GM23338 (cell line): Measurements from ENCODE around the gene CDC14A. TPM values are rescaled to one million over a fixed set of nuclear protein-coding genes. Genes with fewer than 3 reads are reported as not detected.

Experiments used
- ATAC-seq: fragments of 200-7000 bp; cut with Tn5 transposase; 3 replicates; pipeline ENCODE4 v1.9.1; 2020
- DNase-seq: peaks from one replicate; pipeline ENCODE4 v3.0.0-alpha.2; 2015; ENCODE audit warnings: low spot score
- H2AFZ ChIP-seq: fragments of 200-600 bp; sonication (generic); 2 replicates; pipeline ENCODE4 v1.8.0; 2016; ENCODE audit warnings: antibody characterized with exemption, mild to moderate bottlenecking, moderate library complexity
- H3F3A ChIP-seq: fragments of 200-600 bp; sonication (generic); replicated peaks from 2 replicates; pipeline ENCODE4 v1.8.0; 2017; ENCODE audit warnings: antibody characterized with exemption, mixed run types, low read depth
- H3K27ac ChIP-seq: fragments of 200-600 bp; sonication (generic); 2 replicates; pipeline ENCODE4 v1.6.1; 2016; ENCODE audit warnings: low read depth
- H3K27me3 ChIP-seq: fragments of 200-600 bp; sonication (generic); 2 replicates; pipeline ENCODE4 v1.8.0; 2016; ENCODE audit warnings: mild to moderate bottlenecking, mixed run types, moderate library complexity; ENCODE audit not compliant: insufficient read depth
- H3K36me3 ChIP-seq: fragments of 200-600 bp; sonication (generic); 2 replicates; pipeline ENCODE4 v1.8.0; 2016; ENCODE audit warnings: mild to moderate bottlenecking; ENCODE audit not compliant: insufficient read depth
- H3K4me1 ChIP-seq: fragments of 200-600 bp; sonication (generic); 2 replicates; pipeline ENCODE4 v1.8.0; 2016; ENCODE audit warnings: mild to moderate bottlenecking, moderate library complexity; ENCODE audit not compliant: insufficient read depth
- H3K4me2 ChIP-seq: fragments of 200-600 bp; sonication (generic); 2 replicates; pipeline ENCODE4 v1.7.1; 2017; ENCODE audit warnings: mixed run types
- H3K4me3 ChIP-seq: fragments of 200-600 bp; sonication (generic); 2 replicates; pipeline ENCODE4 v1.6.1; 2016; ENCODE audit warnings: mixed run types
- H3K79me2 ChIP-seq: fragments of 200-600 bp; sonication (generic); replicated peaks from 2 replicates; pipeline ENCODE4 v1.8.0; 2017; ENCODE audit warnings: mild to moderate bottlenecking; ENCODE audit not compliant: insufficient read depth
- H3K9me2 ChIP-seq: fragments of 200-600 bp; sonication (generic); 2 replicates; pipeline ENCODE4 v1.8.0; 2017; ENCODE audit not compliant: insufficient read depth
- H4K20me1 ChIP-seq: fragments of 200-600 bp; sonication (generic); replicated peaks from 2 replicates; pipeline ENCODE4 v1.8.0; 2017; ENCODE audit warnings: mild to moderate bottlenecking; ENCODE audit not compliant: insufficient read depth
- H3K27ac Mint-ChIP-seq: 2 replicates; pipeline ENCODE4 v1.8.0; 2020; ENCODE audit warnings: inconsistent platforms, mild to moderate bottlenecking, moderate library complexity, mixed read lengths
- H3K27me3 Mint-ChIP-seq: 3 replicates; pipeline ENCODE4 v1.8.0; 2022; ENCODE audit warnings: low read depth, mild to moderate bottlenecking, moderate library complexity, mixed read lengths, inconsistent platforms; ENCODE audit not compliant: insufficient read depth, poor library complexity
- H3K36me3 Mint-ChIP-seq: 3 replicates; pipeline ENCODE4 v1.8.0; 2021; ENCODE audit warnings: low read depth, mild to moderate bottlenecking, inconsistent platforms, moderate library complexity, mixed read lengths
- H3K4me1 Mint-ChIP-seq: 3 replicates; pipeline ENCODE4 v1.8.0; 2020; ENCODE audit warnings: mild to moderate bottlenecking, inconsistent platforms, mixed read lengths
- H3K4me3 Mint-ChIP-seq: 3 replicates; pipeline ENCODE4 v1.8.0; 2021; ENCODE audit warnings: moderate library complexity, mild to moderate bottlenecking, inconsistent platforms, mixed read lengths
- H3K9me3 Mint-ChIP-seq: 3 replicates; pipeline ENCODE4 v1.8.0; 2020; ENCODE audit warnings: moderate library complexity, mild to moderate bottlenecking, inconsistent platforms, mixed read lengths
- CTCF ChIP-seq, 2 experiments: fragments of 200-600 bp in 1 of 2; sonication (generic) in 1 of 2; conservative IDR thresholded peaks; 2 replicates each; pipeline versions ENCODE4 v1.5.1 to v1.6.1; 2016 to 2017; ENCODE audit warnings: antibody characterized with exemption in 2 of 2, low read depth in 2 of 2, mild to moderate bottlenecking in 2 of 2, moderate library complexity in 1 of 2
- ETS1 ChIP-seq: IDR thresholded peaks from 2 replicates; pipeline ENCODE4 v1.6.1; 2016; ENCODE audit warnings: antibody characterized with exemption
- EZH2 ChIP-seq: fragments of 200-600 bp; sonication (generic); IDR thresholded peaks from one replicate; pipeline ENCODE4 v1.8.0; 2017; ENCODE audit warnings: antibody characterized with exemption, mild to moderate bottlenecking, low read depth; ENCODE audit not compliant: unreplicated experiment
- EZH2phosphoT487 ChIP-seq: fragments of 200-600 bp; sonication (generic); IDR thresholded peaks from one replicate; pipeline ENCODE4 v1.8.1; 2018; ENCODE audit warnings: antibody characterized with exemption; ENCODE audit not compliant: unreplicated experiment
- NANOG ChIP-seq: IDR thresholded peaks from 2 replicates; pipeline ENCODE4 v1.6.1; 2016; ENCODE audit warnings: antibody characterized with exemption, borderline replicate concordance
- STAT1 ChIP-seq: IDR thresholded peaks from one replicate; pipeline ENCODE4 v1.6.1; 2016; ENCODE audit warnings: antibody characterized with exemption; ENCODE audit not compliant: unreplicated experiment
- ZNF331 ChIP-seq: fragments of 250-450 bp; sonication (Bioruptor Pico); IDR thresholded peaks from 2 replicates; pipeline ENCODE4 v1.5.0; 2020; ENCODE audit warnings: low read depth, mild to moderate bottlenecking, moderate library complexity
- ZNF462 ChIP-seq: fragments of 250-450 bp; sonication (Bioruptor Pico); IDR thresholded peaks from 2 replicates; pipeline ENCODE4 v1.5.0; 2020; ENCODE audit warnings: mild to moderate bottlenecking, moderate library complexity
- polyA plus RNA-seq: library from polyadenylated mRNA; unstranded; fragments of >200 nt; fragmentation: Nextera tagmentation; extraction: Ambion mirVana; gene quantifications from 2 replicates; pipeline ENCODE4 v1.2.1, GENCODE V29; 2016
- total RNA-seq: library from RNA; depleted of rRNA; stranded (reverse); fragments of >200 nt; shearing (Covaris generic); gene quantifications from 2 replicates; pipeline ENCODE4 v1.2.3, GENCODE V29; 2014

Gene CDC14A
- total and polyA plus RNA-seq, 2 experiments from 2014 or later: 11.1 to 20.8 TPM

- H3K4me2 ChIP-seq: no peak overlapping the region
- DNase-seq: no peak
- no peak overlapping the region for H2AFZ ChIP-seq
- H4K20me1 ChIP-seq: no peaks in the 10 kb centered on the region
- no peaks in the 10 kb centered on the region for H3K4me1 ChIP-seq
- Mint-ChIP-seq H3K9me3 (no peaks in the 10 kb centered on the region), H3K4me1 (peaks cover 6% of the 10 kb centered on the region; the same call in 2 of the 3 replicates), H3K4me3 (no peak overlapping the region), H3K27ac (no peak overlapping the region), H3K36me3 (no peaks in the 10 kb centered on the region), H3K27me3 (peaks cover 3% of the 10 kb centered on the region)
- no peak overlapping the region for H3K4me3 ChIP-seq
- no peak overlapping the region for H3K27ac ChIP-seq
- H3K79me2 ChIP-seq: no peaks in the 10 kb centered on the region
- TF ChIP-seq ETS1 (no peak), ZNF331 (no peak), STAT1 (no peak), NANOG (no peak), EZH2 (no peak), ZNF462 (CRISPR knock-in tag) (no peak), EZH2phosphoT487 (no peak), CTCF (conservative IDR thresholded peaks at IDR 0.05; ENCODE audit: low read depth in 2 of 2) (no peak)
- no peaks in the 10 kb centered on the region for H3F3A ChIP-seq
- no peaks in the 10 kb centered on the region for H3K36me3 ChIP-seq
- H3K27me3 ChIP-seq: no peaks in the 10 kb centered on the region
- ATAC-seq: no peak
- no peaks in the 10 kb centered on the region for H3K9me2 ChIP-seq
These were observed 159.5 kb downstream of the CDC14A start for GRCh38 chr1:100511773-100512172.
